Left ventricle myocardium inferior (tissue), 1 donor: Measurements from ENCODE around the gene ABCB6. TPM values are rescaled to one million over a fixed set of nuclear protein-coding genes. Genes with fewer than 3 reads are reported as not detected.

ENCODE experiments used
- DNase-seq: peaks from one replicate; pipeline ENCODE4 v3.0.0-alpha.2; 2020
- H3K27ac ChIP-seq: fragments of 200-600 bp; replicated peaks from 2 replicates; pipeline ENCODE4 v1.8.0; 2021
- H3K27me3 ChIP-seq: fragments of 200-600 bp; 2 replicates; pipeline ENCODE4 v1.8.0; 2021; ENCODE audit warnings: low read depth
- H3K36me3 ChIP-seq: fragments of 200-600 bp; 2 replicates; pipeline ENCODE4 v1.8.0; 2021
- H3K4me1 ChIP-seq: fragments of 200-600 bp; 2 replicates; pipeline ENCODE4 v1.8.0; 2021
- H3K4me3 ChIP-seq: fragments of 200-600 bp; 2 replicates; pipeline ENCODE4 v1.8.0; 2021; ENCODE audit warnings: mild to moderate bottlenecking, moderate library complexity
- H3K9me3 ChIP-seq: fragments of 200-600 bp; replicated peaks from 2 replicates; pipeline ENCODE4 v1.8.0; 2021
- CTCF ChIP-seq: fragments of 200-600 bp; IDR thresholded peaks from 2 replicates; pipeline ENCODE4 v1.8.0; 2021; ENCODE audit warnings: antibody characterized with exemption, mild to moderate bottlenecking, borderline replicate concordance
- intact Hi-C: fragments of 100-400 bp; cut with micrococcal nuclease; formaldehyde crosslinking; loops from one replicate; pipeline ENCODE4 v1.11.0; 2022
- total RNA-seq: library from RNA; stranded (reverse); fragmentation: NEBNext Ultra II Directional; extraction: Animal tissue kit (Norgen Biotek cat#: 25700); gene quantifications from one replicate; pipeline ENCODE4 v1.2.1, GENCODE V29; 2021
- donor health status: DM: no; HTN: yes; CAD: no; lungs with severe emphysema.

ABCB6 gene
- total RNA-seq, 1 donor from 2014 or later: 21.5 TPM

- Histone ChIP-seq H3K27me3 (no peaks in the 10 kb centered on the region), H3K4me1 (peaks cover 41% of the 10 kb centered on the region), H3K27ac (no peak overlapping the region), H3K36me3 (peaks cover 71% of the 10 kb centered on the region), H3K9me3 (no peaks in the 10 kb centered on the region), H3K4me3 (no peak overlapping the region)
- TF ChIP-seq CTCF: no peak
- DNase-seq: no peak
- intact Hi-C loops: no loop called here
Observed at GRCh38 chr2:219234331-219234730, 15.6 kb upstream of the ABCB6 start.

DNA sequence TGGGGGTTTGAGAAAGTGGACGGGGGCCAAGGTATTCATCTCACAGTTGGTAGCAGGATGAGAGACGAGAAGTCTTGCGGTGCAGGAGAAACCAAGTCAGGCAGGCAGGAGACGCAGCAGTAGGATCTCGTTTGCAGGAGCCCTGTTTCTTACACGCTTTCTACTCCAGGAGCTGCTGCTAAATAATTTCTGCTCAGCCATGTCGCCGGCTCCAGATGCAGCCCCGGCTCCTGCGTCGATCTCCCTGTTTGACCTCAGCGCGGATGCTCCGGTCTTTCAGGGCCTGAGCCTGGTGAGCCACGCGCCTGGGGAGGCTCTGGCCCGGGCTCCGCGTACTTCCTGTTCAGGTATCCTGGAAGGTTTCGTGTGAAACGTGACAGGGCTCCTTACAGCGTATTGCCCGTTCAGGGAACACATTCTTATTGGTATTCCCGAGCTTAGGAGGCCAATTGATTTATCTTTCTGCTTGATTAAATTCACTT, 11.3 kb upstream of the ABCB6 start:
- H3K4me3 ChIP-seq: peak overlapping the region; percentile 83
- H3K36me3 ChIP-seq: peaks cover 61% of the 10 kb centered on the region

GRCh38 chr2:219229305-219230058, 10.7 kb upstream of the ABCB6 start, which contains the start of the genes ANKZF1 and ATG9A:
TSS of gene ANKZF1 (plus strand) at chr2:219229806. CDS start at chr2:219230258, 452 bp downstream.
TSS of gene ATG9A (minus strand) at chr2:219229636. CDS start at chr2:219228024, 1,612 bp downstream.
- peak within 1 kb of the TSS; percentile 96 for H3K27ac ChIP-seq
- H3K27me3 ChIP-seq: no peaks in the 10 kb centered on the region
- intact Hi-C loops: loop anchor here (10.0 kb wide), 1 partner anchor 65 kb away; the partner anchor contains the start of gene NHEJ1
- peaks cover 65% of the 10 kb centered on the region for H3K4me1 ChIP-seq
- peak; percentile 99 for DNase-seq
- H3K4me3 ChIP-seq: peak within 1 kb of the TSS; percentile 83
- no peak for TF ChIP-seq CTCF
- H3K36me3 ChIP-seq: peaks cover 61% of the 10 kb centered on the region
- H3K9me3 ChIP-seq: no peaks in the 10 kb centered on the region

More for the DNA sequence above, 11.3 kb upstream of the ABCB6 start:
- peaks cover 65% of the 10 kb centered on the region for H3K4me1 ChIP-seq
- no peak for DNase-seq
- H3K27ac ChIP-seq: peak overlapping the region; percentile 96
- H3K9me3 ChIP-seq: no peaks in the 10 kb centered on the region
- intact Hi-C loops: no loop called here
- TF ChIP-seq CTCF: no peak
- no peaks in the 10 kb centered on the region for H3K27me3 ChIP-seq

DNA sequence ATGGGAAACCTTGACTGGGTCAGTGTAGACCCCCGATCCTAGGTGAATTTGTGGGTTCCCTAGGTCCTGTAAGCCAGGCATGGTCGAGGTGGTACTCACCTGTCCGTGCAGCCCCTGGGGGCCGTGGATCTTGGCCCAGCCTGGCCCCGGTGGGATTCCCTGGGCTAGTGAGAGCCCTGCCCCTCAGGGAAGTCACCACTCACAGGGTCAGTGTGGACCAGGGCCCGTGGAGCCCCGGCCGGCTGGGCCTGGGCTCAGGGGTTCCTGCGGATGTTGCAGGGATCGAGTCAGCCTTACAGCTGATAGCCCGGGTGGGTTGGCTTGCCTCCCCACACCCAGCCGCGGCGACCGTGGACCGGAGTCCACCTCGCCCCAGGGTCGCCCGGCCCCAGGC, 10.2 kb upstream of the ABCB6 start:
- DNase-seq: no peak
- H3K4me3 ChIP-seq: peak overlapping the region; percentile 83
- peaks cover 61% of the 10 kb centered on the region for H3K36me3 ChIP-seq
- H3K27me3 ChIP-seq: no peaks in the 10 kb centered on the region
- intact Hi-C loops: loop anchor here (10.0 kb wide), 1 partner anchor 64 kb away; the partner anchor contains the start of gene NHEJ1
- peak overlapping the region; percentile 96 for H3K27ac ChIP-seq
- H3K4me1 ChIP-seq: peaks cover 59% of the 10 kb centered on the region
- H3K9me3 ChIP-seq: no peaks in the 10 kb centered on the region
- no peak for TF ChIP-seq CTCF

GRCh38 chr2:219228041-219228910, 9.5 kb upstream of the ABCB6 start:
- Histone ChIP-seq H3K27me3 (no peaks in the 10 kb centered on the region), H3K4me1 (peaks cover 53% of the 10 kb centered on the region), H3K36me3 (peaks cover 61% of the 10 kb centered on the region), H3K4me3 (peak overlapping the region; percentile 83), H3K27ac (peak overlapping the region; percentile 96), H3K9me3 (no peaks in the 10 kb centered on the region)
- intact Hi-C loops: loop anchor here (10.0 kb wide), 1 partner anchor 63 kb away; the partner anchor contains the start of gene NHEJ1
- DNase-seq: no peak
- no peak for TF ChIP-seq CTCF
